ENCODE data around the gene MTMR3.
"Not testable (repeated sequence)": the region's sequence is repeated elsewhere in the genome, so short reads cannot be mapped to it uniquely, and the experiment has no call there.

DNA sequence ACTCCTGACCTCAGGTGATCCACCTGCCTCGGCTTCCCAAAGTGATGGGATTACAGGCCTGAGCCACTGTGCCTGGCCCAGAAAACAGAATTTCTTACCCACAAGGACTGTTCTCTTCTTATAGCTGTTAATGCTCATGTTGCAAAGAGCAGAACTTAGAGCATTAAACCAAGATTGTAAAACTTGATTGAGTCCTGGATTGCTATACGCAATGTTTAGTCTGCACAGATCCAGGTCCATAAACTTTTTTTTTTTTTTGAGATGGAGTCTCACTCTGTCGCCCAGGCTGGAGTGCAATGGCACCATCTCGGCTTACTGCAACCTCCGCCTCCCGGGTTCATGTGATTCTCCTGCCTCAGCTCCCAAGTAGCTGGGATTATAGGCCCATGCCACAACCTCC, 178.1 kb downstream of the MTMR3 start:
- TF ChIP-seq, protein P1, sequence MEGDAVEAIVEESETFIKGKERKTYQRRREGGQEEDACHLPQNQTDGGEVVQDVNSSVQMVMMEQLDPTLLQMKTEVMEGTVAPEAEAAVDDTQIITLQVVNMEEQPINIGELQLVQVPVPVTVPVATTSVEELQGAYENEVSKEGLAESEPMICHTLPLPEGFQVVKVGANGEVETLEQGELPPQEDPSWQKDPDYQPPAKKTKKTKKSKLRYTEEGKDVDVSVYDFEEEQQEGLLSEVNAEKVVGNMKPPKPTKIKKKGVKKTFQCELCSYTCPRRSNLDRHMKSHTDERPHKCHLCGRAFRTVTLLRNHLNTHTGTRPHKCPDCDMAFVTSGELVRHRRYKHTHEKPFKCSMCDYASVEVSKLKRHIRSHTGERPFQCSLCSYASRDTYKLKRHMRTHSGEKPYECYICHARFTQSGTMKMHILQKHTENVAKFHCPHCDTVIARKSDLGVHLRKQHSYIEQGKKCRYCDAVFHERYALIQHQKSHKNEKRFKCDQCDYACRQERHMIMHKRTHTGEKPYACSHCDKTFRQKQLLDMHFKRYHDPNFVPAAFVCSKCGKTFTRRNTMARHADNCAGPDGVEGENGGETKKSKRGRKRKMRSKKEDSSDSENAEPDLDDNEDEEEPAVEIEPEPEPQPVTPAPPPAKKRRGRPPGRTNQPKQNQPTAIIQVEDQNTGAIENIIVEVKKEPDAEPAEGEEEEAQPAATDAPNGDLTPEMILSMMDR (IDR thresholded peaks at IDR 0.05) = not testable (repeated sequence)
- TF ChIP-seq EZH2 (IDR thresholded peaks at IDR 0.05; ENCODE audit: borderline replicate concordance, insufficient read depth, low read depth, low read length, poor library complexity, severe bottlenecking) = not testable (repeated sequence)
